ENCODE data around the gene DLG5.

GRCh38 chr10:77849039-77849664, 77.4 kb downstream of the DLG5 start:
- TF ChIP-seq CTCF (IDR thresholded peaks at IDR 0.05) (no peak), POLR2A (IDR thresholded peaks at IDR 0.05) (no peak)

Data from Peyer's patch (tissue), 4 donors.